GM12875 (cell line): ENCODE measurements around the gene CCNY.

ENCODE experiments used
- H3K4me3 ChIP-seq: one replicate; pipeline ENCODE4 v1.5.1; 2011; ENCODE audit warnings: low read depth, low read length, control low read depth
- TF ChIP-seq, protein P1 (sequence below): IDR thresholded peaks from 2 replicates; pipeline ENCODE4 v1.5.1; 2011; ENCODE audit warnings: low read depth, mild to moderate bottlenecking, control low read depth, inconsistent platforms, low read length, moderate library complexity, borderline replicate concordance; ENCODE audit not compliant: insufficient read depth

CCNY gene

GRCh38 chr10:35423505-35424306 lies 87.4 kb downstream of the CCNY start:
- TF ChIP-seq, protein P1, sequence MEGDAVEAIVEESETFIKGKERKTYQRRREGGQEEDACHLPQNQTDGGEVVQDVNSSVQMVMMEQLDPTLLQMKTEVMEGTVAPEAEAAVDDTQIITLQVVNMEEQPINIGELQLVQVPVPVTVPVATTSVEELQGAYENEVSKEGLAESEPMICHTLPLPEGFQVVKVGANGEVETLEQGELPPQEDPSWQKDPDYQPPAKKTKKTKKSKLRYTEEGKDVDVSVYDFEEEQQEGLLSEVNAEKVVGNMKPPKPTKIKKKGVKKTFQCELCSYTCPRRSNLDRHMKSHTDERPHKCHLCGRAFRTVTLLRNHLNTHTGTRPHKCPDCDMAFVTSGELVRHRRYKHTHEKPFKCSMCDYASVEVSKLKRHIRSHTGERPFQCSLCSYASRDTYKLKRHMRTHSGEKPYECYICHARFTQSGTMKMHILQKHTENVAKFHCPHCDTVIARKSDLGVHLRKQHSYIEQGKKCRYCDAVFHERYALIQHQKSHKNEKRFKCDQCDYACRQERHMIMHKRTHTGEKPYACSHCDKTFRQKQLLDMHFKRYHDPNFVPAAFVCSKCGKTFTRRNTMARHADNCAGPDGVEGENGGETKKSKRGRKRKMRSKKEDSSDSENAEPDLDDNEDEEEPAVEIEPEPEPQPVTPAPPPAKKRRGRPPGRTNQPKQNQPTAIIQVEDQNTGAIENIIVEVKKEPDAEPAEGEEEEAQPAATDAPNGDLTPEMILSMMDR = no peak
- no peak overlapping the region for H3K4me3 ChIP-seq

DNA sequence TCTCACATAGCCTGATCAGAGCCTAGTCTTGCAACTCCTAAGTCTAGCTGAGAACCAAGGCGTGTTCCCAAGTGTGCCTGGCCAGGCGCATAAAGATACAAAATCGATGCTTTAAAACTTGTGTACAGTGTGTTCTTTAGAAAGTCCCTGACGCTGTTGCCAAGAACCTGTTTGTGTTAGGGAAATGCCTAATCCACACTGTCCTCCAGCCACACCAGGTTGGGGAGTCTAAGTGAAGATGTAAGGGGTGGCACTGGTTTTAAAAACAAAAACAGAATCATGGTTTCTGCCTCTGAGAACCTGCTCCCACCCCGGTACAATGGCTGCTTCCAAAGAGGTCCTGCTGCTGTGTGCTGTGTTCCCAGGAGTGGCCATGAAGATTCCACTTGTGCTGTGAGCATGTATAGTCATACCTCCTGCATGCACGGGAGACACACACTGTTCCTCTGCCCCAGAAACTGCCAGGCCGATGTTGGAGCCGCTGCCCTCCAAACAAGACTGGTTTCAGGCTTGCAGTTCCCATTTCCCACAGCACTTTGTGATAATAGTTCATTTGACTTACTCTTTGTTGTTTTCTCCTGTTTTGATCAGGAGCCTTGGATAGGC lies 88.5 kb downstream of the CCNY start:
- H3K4me3 ChIP-seq = no peak overlapping the region
- TF ChIP-seq, protein P1 = no peak

GRCh38 chr10:35425595-35425994 lies 89.3 kb downstream of the CCNY start:
- H3K4me3 ChIP-seq = no peak overlapping the region
- TF ChIP-seq, protein P1 = no peak

DNA sequence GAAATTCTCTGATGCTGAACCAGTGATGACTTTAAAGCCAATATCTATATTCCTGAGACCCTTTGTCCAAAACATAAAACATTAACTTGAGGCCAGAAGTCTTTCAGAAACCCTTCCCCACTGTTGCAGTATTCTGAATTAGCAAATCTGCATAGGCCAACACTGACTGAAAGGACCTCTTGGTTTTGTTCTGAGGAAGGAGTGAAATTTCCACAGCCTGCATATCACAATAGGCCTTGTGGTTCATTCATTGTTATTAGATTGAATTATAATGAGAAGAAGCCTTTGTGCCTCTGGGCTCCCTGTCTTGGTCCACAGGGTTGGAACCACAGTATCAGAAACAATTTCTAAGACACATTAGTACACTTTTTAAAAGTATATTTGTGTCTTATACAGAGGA lies 90.3 kb downstream of the CCNY start:
- no peak overlapping the region for H3K4me3 ChIP-seq
- TF ChIP-seq, protein P1 = no peak

DNA sequence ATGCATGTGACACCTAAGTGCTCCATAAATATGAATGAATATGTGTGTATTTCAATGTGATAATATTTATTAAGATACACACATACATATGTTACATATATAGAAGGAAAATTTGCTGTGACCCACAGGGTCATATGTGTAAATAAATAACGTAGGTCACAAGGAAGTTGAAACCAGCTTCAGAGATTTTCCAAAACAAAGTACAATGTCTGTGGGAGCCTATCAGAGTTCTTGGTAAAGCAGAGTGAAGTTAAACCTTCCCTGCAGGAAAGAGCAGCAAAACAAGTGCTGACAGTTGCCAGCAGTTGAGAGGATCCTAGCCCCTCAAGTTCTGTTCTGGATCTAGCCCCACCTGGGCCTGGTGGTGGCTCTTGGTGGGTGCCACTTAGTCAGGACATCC lies 91.2 kb downstream of the CCNY start:
- no peak overlapping the region for H3K4me3 ChIP-seq
- TF ChIP-seq, protein P1 = no peak

DNA sequence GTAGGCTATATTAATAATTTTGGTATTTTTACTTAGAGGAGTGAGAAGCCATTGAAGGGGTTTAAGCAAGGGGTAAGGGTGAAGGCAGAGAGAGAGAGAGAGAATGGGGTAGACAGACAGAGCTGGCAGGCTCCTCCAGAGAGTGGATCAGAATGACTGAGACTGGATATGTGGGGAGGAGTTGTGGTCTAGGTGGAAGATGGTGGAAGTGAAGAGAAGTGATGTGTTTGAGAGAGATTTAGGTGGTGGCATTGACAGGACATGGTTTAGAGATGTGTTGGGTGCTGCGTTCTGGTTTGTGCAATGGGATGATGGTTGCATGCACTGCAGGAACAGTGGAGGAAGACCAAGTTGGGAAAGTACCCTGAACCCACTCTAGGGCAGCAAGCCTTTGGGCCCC lies 92.2 kb downstream of the CCNY start:
- H3K4me3 ChIP-seq = no peak overlapping the region
- TF ChIP-seq, protein P1 = no peak
